Memory B cell (primary cell): ENCODE data around the gene ABCF2.

Experiments used
- ATAC-seq: fragments of 150-1000 bp; cut with Tn5 transposase; 2 replicates; pipeline ENCODE4 v1.10.0; 2021; ENCODE audit warnings: low read depth, mild to moderate bottlenecking, moderate library complexity
- DNase-seq, 2 donors: peaks; one replicate each; pipeline ENCODE4 v3.0.0; 2022; ENCODE audit warnings: low spot score in 2 of 2
- H3K27ac Mint-ChIP-seq: one replicate; pipeline ENCODE4 v1.8.0; 2022; ENCODE audit warnings: mild to moderate bottlenecking, moderate library complexity, mixed read lengths
- H3K27me3 Mint-ChIP-seq: one replicate; pipeline ENCODE4 v1.8.0; 2022; ENCODE audit warnings: mixed read lengths
- H3K36me3 Mint-ChIP-seq: one replicate; pipeline ENCODE4 v1.8.0; 2022; ENCODE audit warnings: mild to moderate bottlenecking, mixed read lengths
- H3K4me1 Mint-ChIP-seq: one replicate; pipeline ENCODE4 v1.8.0; 2022; ENCODE audit warnings: mixed read lengths
- H3K4me3 Mint-ChIP-seq: one replicate; pipeline ENCODE4 v1.8.0; 2022; ENCODE audit warnings: mild to moderate bottlenecking, moderate library complexity, mixed read lengths
- H3K9me3 Mint-ChIP-seq: one replicate; pipeline ENCODE4 v1.8.0; 2022; ENCODE audit warnings: mixed read lengths

ABCF2 gene

GRCh38 chr7:151232091-151232916, 5.3 kb upstream of the ABCF2 start, which contains the start of gene CHPF2:
CHPF2 (plus strand) TSS chr7:151232483; CDS start chr7:151234012, 1,529 bp downstream.
- Mint-ChIP-seq H3K27ac (peak within 1 kb of the TSS; percentile 95), H3K36me3 (peaks cover 7% of the 10 kb centered on the region), H3K4me1 (peaks cover 27% of the 10 kb centered on the region), H3K9me3 (no peaks in the 10 kb centered on the region), H3K4me3 (peak within 1 kb of the TSS; percentile 99), H3K27me3 (no peaks in the 10 kb centered on the region)
- DNase-seq (peak; percentile 80 to 88), ATAC-seq (peak; percentile 97)

- H3K9me3 Mint-ChIP-seq: no peaks in the 10 kb centered on the region
- H3K4me3 Mint-ChIP-seq: no peak overlapping the region
- peaks cover 36% of the 10 kb centered on the region for H3K4me1 Mint-ChIP-seq
- peaks cover 2% of the 10 kb centered on the region for H3K36me3 Mint-ChIP-seq
- H3K27me3 Mint-ChIP-seq: no peaks in the 10 kb centered on the region
- ATAC-seq (no peak), DNase-seq (no peak)
- no peak overlapping the region for H3K27ac Mint-ChIP-seq
Measured at GRCh38 chr7:151231080-151231479, 4.1 kb upstream of the ABCF2 start.

GRCh38 chr7:151229249-151229648, 2.2 kb upstream of the ABCF2 start:
- H3K36me3 Mint-ChIP-seq: peaks cover 9% of the 10 kb centered on the region

GRCh38 chr7:151228024-151228866, 1.2 kb upstream of the ABCF2 start:
- H3K27ac Mint-ChIP-seq: peak overlapping the region; percentile 70
- H3K9me3 Mint-ChIP-seq: no peaks in the 10 kb centered on the region

More at GRCh38 chr7:151229249-151229648, 2.2 kb upstream of the ABCF2 start:
- DNase-seq (no peak), ATAC-seq (no peak)
- peaks cover 42% of the 10 kb centered on the region for H3K4me1 Mint-ChIP-seq
- no peak overlapping the region for H3K27ac Mint-ChIP-seq
- H3K9me3 Mint-ChIP-seq: no peaks in the 10 kb centered on the region
- H3K4me3 Mint-ChIP-seq: no peak overlapping the region
- no peaks in the 10 kb centered on the region for H3K27me3 Mint-ChIP-seq

GRCh38 chr7:151226560-151226874, 488 bp downstream of the ABCF2 start:
- peaks cover 21% of the 10 kb centered on the region for H3K36me3 Mint-ChIP-seq

More at GRCh38 chr7:151228024-151228866, 1.2 kb upstream of the ABCF2 start:
- DNase-seq (no peak), ATAC-seq (no peak)
- Mint-ChIP-seq H3K27me3 (no peaks in the 10 kb centered on the region), H3K4me3 (peak overlapping the region; percentile 96), H3K36me3 (peaks cover 13% of the 10 kb centered on the region), H3K4me1 (peaks cover 33% of the 10 kb centered on the region)

GRCh38 chr7:151225948-151226510, 976 bp downstream of the ABCF2 start:
- no peaks in the 10 kb centered on the region for H3K9me3 Mint-ChIP-seq
- H3K36me3 Mint-ChIP-seq: peaks cover 23% of the 10 kb centered on the region
- H3K4me1 Mint-ChIP-seq: peaks cover 22% of the 10 kb centered on the region
- peak overlapping the region; percentile 93 for H3K27ac Mint-ChIP-seq
- H3K27me3 Mint-ChIP-seq: no peaks in the 10 kb centered on the region
- ATAC-seq (no peak), DNase-seq (no peak)
- peak overlapping the region; percentile 96 for H3K4me3 Mint-ChIP-seq

More at GRCh38 chr7:151226560-151226874, 488 bp downstream of the ABCF2 start:
- Mint-ChIP-seq H3K27me3 (no peaks in the 10 kb centered on the region), H3K4me3 (peak overlapping the region; percentile 96), H3K9me3 (no peaks in the 10 kb centered on the region), H3K4me1 (peaks cover 22% of the 10 kb centered on the region), H3K27ac (peak overlapping the region; percentile 93)
- ATAC-seq (no peak), DNase-seq (no peak)

- H3K4me1 Mint-ChIP-seq: peaks cover 23% of the 10 kb centered on the region
- peaks cover 30% of the 10 kb centered on the region for H3K36me3 Mint-ChIP-seq
- no peak overlapping the region for H3K4me3 Mint-ChIP-seq
- H3K27ac Mint-ChIP-seq: no peak overlapping the region
- DNase-seq (no peak), ATAC-seq (no peak)
- H3K27me3 Mint-ChIP-seq: no peaks in the 10 kb centered on the region
- no peaks in the 10 kb centered on the region for H3K9me3 Mint-ChIP-seq
Measured at GRCh38 chr7:151223728-151224127, 3.3 kb downstream of the ABCF2 start.

GRCh38 chr7:151218170-151218569, 8.8 kb downstream of the ABCF2 start:
- no peak overlapping the region for H3K4me3 Mint-ChIP-seq
- DNase-seq (no peak), ATAC-seq (no peak)
- H3K4me1 Mint-ChIP-seq: peaks cover 2% of the 10 kb centered on the region
- no peaks in the 10 kb centered on the region for H3K9me3 Mint-ChIP-seq
- H3K36me3 Mint-ChIP-seq: peaks cover 49% of the 10 kb centered on the region
- H3K27me3 Mint-ChIP-seq: no peaks in the 10 kb centered on the region
- no peak overlapping the region for H3K27ac Mint-ChIP-seq

- H3K9me3 Mint-ChIP-seq: no peaks in the 10 kb centered on the region
- peaks cover 47% of the 10 kb centered on the region for H3K36me3 Mint-ChIP-seq
- H3K27me3 Mint-ChIP-seq: no peaks in the 10 kb centered on the region
- DNase-seq (no peak), ATAC-seq (no peak)
- H3K4me1 Mint-ChIP-seq: peaks cover 2% of the 10 kb centered on the region
- H3K4me3 Mint-ChIP-seq: no peak overlapping the region
- H3K27ac Mint-ChIP-seq: no peak overlapping the region
Measured at GRCh38 chr7:151215396-151215795, 11.6 kb downstream of the ABCF2 start.

- Mint-ChIP-seq H3K4me3 (no peak overlapping the region), H3K27me3 (no peaks in the 10 kb centered on the region), H3K36me3 (peaks cover 42% of the 10 kb centered on the region), H3K9me3 (no peaks in the 10 kb centered on the region), H3K27ac (no peak overlapping the region), H3K4me1 (peaks cover under 1% of the 10 kb centered on the region)
- DNase-seq (no peak), ATAC-seq (no peak)
Measured at GRCh38 chr7:151213826-151214225, 13.2 kb downstream of the ABCF2 start.

- Mint-ChIP-seq H3K27me3 (no peaks in the 10 kb centered on the region), H3K27ac (no peak overlapping the region), H3K36me3 (peaks cover 30% of the 10 kb centered on the region), H3K4me3 (no peak overlapping the region), H3K9me3 (no peaks in the 10 kb centered on the region), H3K4me1 (no peaks in the 10 kb centered on the region)
- DNase-seq (no peak), ATAC-seq (no peak)
Measured at GRCh38 chr7:151212626-151213025, 14.4 kb downstream of the ABCF2 start.

- ATAC-seq (no peak), DNase-seq (no peak)
- H3K4me1 Mint-ChIP-seq: peaks cover 2% of the 10 kb centered on the region
Measured at GRCh38 chr7:151211155-151211772, 15.7 kb downstream of the ABCF2 start.

GRCh38 chr7:151210087-151210854, 16.7 kb downstream of the ABCF2 start, which contains the start of gene H2BK1:
H2BK1 (minus strand) TSS chr7:151210488; CDS start chr7:151210318, 170 bp downstream.
- H3K4me1 Mint-ChIP-seq: peaks cover 2% of the 10 kb centered on the region
- peaks cover 22% of the 10 kb centered on the region for H3K36me3 Mint-ChIP-seq
- DNase-seq (no peak), ATAC-seq (no peak)
- H3K27me3 Mint-ChIP-seq: peaks cover 5% of the 10 kb centered on the region
- H3K9me3 Mint-ChIP-seq: no peaks in the 10 kb centered on the region
- no peak within 1 kb of the TSS for H3K4me3 Mint-ChIP-seq
- H3K27ac Mint-ChIP-seq: no peak within 1 kb of the TSS

More at GRCh38 chr7:151211155-151211772, 15.7 kb downstream of the ABCF2 start:
- no peaks in the 10 kb centered on the region for H3K9me3 Mint-ChIP-seq
- H3K27me3 Mint-ChIP-seq: no peaks in the 10 kb centered on the region
- no peak overlapping the region for H3K27ac Mint-ChIP-seq
- H3K4me3 Mint-ChIP-seq: no peak overlapping the region
- peaks cover 30% of the 10 kb centered on the region for H3K36me3 Mint-ChIP-seq
